PFSK-1 (cell line): ENCODE measurements around the gene RAP1GAP2.

ENCODE experiments used
- FOXP2 ChIP-seq: optimal IDR thresholded peaks from 2 replicates; pipeline ENCODE3; 2011; ENCODE audit warnings: borderline replicate concordance, control low read depth, inconsistent platforms; ENCODE audit not compliant: insufficient read depth; ENCODE audit errors: extremely low read length, extremely low read depth
- POLR2AphosphoS5 ChIP-seq: IDR thresholded peaks from 2 replicates; pipeline ENCODE4 v1.6.1; 2012; ENCODE audit warnings: low read depth, mild to moderate bottlenecking, control low read depth, low read length, moderate library complexity
- SIN3A ChIP-seq: IDR thresholded peaks from 2 replicates; pipeline ENCODE4 v1.6.1; 2012; ENCODE audit warnings: mild to moderate bottlenecking, low read length, moderate library complexity, borderline replicate concordance; ENCODE audit not compliant: insufficient read depth
- TAF1 ChIP-seq: IDR thresholded peaks from 2 replicates; pipeline ENCODE4 v1.6.1; 2012; ENCODE audit warnings: low read length, control low read depth, borderline replicate concordance; ENCODE audit not compliant: insufficient read depth
- TF ChIP-seq, protein P1 (sequence below), 2 experiments: IDR thresholded peaks; 2 replicates each; pipeline versions ENCODE4 v1.6.1 to v1.8.0; 2011 to 2012; ENCODE audit warnings: low read depth in 2 of 2, low read length in 2 of 2, control low read depth in 1 of 2, inconsistent platforms in 1 of 2, mild to moderate bottlenecking in 1 of 2, moderate library complexity in 1 of 2; ENCODE audit not compliant: insufficient read depth in 1 of 2

The RAP1GAP2 gene

DNA sequence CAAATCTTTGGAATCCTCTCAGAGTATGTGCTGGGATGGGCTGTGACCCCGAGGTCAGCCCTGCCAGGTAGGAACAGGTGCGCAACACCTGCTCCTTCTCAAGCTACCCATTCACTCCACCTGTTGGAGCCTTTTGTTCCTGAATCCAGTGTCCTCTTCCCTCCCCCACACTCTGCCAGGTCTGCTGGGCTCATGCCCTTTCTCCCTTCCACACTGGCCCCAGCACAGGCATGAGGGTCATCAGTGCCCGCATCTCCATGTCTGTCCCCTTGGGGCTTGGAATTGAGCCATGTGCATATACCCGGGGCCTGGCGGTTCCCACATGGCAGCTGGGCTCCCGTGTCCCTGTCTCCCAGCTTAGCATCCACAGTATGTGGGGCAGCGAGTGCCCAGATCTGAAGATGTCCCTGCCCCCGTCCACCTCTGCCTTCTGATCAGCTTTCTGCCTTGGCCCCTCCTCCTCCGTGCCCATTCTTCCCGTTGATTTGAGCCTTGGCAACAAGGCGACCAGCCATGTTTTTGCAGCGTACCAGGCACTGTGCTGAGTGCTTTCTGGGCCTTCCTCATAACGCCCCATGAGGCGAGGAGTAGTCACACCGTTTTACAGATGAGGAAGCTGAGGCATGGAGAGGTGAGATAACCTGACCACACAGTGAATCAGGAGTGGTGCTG is 102.2 kb downstream of the RAP1GAP2 start:
- TF ChIP-seq SIN3A, result no peak
- TF ChIP-seq, protein P1, sequence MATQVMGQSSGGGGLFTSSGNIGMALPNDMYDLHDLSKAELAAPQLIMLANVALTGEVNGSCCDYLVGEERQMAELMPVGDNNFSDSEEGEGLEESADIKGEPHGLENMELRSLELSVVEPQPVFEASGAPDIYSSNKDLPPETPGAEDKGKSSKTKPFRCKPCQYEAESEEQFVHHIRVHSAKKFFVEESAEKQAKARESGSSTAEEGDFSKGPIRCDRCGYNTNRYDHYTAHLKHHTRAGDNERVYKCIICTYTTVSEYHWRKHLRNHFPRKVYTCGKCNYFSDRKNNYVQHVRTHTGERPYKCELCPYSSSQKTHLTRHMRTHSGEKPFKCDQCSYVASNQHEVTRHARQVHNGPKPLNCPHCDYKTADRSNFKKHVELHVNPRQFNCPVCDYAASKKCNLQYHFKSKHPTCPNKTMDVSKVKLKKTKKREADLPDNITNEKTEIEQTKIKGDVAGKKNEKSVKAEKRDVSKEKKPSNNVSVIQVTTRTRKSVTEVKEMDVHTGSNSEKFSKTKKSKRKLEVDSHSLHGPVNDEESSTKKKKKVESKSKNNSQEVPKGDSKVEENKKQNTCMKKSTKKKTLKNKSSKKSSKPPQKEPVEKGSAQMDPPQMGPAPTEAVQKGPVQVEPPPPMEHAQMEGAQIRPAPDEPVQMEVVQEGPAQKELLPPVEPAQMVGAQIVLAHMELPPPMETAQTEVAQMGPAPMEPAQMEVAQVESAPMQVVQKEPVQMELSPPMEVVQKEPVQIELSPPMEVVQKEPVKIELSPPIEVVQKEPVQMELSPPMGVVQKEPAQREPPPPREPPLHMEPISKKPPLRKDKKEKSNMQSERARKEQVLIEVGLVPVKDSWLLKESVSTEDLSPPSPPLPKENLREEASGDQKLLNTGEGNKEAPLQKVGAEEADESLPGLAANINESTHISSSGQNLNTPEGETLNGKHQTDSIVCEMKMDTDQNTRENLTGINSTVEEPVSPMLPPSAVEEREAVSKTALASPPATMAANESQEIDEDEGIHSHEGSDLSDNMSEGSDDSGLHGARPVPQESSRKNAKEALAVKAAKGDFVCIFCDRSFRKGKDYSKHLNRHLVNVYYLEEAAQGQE (IDR thresholded peaks at IDR 0.05; ENCODE audit: insufficient read depth in 1 of 2, low read depth in 2 of 2, low read length in 2 of 2), result no peak
- no peak for TF ChIP-seq POLR2AphosphoS5
- TF ChIP-seq FOXP2, result no peak
- no peak for TF ChIP-seq TAF1

DNA sequence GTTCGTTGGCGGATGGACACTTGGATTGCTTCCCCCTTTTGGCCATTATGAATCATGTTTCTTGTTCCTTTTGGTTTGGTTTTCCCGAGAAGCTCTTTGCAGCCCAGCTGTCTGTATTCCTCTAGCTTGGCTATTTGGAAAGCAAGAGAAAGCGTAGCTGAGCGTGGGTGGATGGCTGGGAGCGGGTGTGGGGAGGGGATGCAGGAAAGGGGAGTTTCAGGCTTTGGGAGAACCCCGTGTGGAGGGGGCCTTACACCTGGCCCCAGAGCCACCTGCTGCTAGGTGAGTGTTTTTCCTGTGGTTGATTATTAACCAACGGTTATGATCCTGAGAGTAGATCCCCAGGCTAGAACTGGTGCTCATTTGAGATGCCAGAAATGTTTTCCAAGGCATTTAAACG is 103.7 kb downstream of the RAP1GAP2 start:
- TF ChIP-seq SIN3A, result no peak
- TF ChIP-seq TAF1, result no peak
- TF ChIP-seq POLR2AphosphoS5, result no peak
- TF ChIP-seq, protein P1 (IDR thresholded peaks at IDR 0.05; ENCODE audit: insufficient read depth in 1 of 2, low read depth in 2 of 2, low read length in 2 of 2), result no peak
- no peak for TF ChIP-seq FOXP2

DNA sequence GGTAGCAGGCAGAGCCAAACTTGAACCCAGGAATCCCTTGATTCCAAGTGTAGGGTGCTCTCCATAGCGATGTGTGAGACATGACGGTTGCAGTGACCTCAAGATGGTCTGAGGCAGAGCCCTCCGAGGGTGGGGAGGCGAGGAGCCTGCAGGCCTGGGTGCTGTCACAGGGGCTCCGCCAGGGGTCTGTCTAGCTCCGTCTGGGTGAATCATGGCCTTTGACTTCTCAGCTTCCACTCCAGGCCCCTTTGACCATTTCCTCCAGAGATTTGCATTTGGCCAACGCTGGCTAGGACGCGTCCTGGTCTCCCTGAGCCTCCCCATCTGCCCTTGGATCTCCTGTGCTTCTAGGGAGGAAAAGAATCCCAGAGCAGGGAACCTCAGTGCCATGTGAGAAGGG is 104.6 kb downstream of the RAP1GAP2 start:
- TF ChIP-seq SIN3A, result no peak
- TF ChIP-seq FOXP2, result no peak
- TF ChIP-seq, protein P1 (IDR thresholded peaks at IDR 0.05; ENCODE audit: insufficient read depth in 1 of 2, low read depth in 2 of 2, low read length in 2 of 2), result no peak
- no peak for TF ChIP-seq POLR2AphosphoS5
- no peak for TF ChIP-seq TAF1

DNA sequence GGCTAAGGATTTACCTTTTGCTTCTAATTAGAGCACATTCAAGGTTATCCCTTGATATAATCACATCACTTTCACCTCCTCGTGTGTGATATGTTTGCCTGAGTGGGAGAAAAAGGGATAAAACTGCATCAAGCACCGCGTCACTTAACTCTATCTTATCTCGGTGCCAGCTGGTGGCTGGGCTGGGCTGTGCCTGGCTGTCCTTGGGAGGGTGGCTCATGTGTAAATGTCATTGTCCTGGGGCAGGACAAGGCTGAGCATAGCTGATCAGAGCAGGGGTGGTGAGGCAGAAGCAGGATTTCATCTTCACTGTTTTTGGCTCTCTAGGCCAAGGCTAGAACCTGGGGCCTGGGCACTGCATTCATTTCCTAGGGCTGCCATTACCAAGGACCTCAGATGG is 105.3 kb downstream of the RAP1GAP2 start:
- TF ChIP-seq FOXP2 (no peak), TAF1 (no peak), POLR2AphosphoS5 (no peak), SIN3A (no peak)
- TF ChIP-seq, protein P1 (IDR thresholded peaks at IDR 0.05; ENCODE audit: insufficient read depth in 1 of 2, low read depth in 2 of 2, low read length in 2 of 2), result no peak

DNA sequence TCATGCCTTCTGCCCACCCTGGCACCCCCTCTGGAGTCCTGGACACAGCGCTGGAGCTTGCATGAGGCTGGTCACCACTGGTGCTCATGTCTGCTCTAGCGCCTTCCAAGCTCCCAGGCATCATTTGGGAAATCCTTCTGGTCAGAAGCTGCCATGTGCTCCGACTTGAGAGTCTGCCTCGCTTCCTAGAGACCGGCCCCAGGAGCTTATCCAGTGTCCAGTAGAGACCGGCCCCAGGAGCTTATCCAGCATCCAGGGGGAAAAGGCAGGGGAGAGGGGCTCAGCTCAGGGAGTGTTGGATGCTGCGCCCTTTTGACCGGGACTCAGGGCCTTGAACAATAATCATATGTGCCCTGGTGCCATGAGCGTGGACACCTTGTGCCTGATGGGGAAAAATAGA is 106.3 kb downstream of the RAP1GAP2 start:
- no peak for TF ChIP-seq POLR2AphosphoS5
- no peak for TF ChIP-seq FOXP2
- TF ChIP-seq TAF1, result no peak
- no peak for TF ChIP-seq SIN3A
- TF ChIP-seq, protein P1 (IDR thresholded peaks at IDR 0.05; ENCODE audit: insufficient read depth in 1 of 2, low read depth in 2 of 2, low read length in 2 of 2), result no peak
